Activated CD8-positive, alpha-beta memory T cell treated with anti-CD3 and anti-CD28 coated beads, Interleukin-2, amount 50 U/mL, for 1 hour (primary cell): ENCODE data around the gene IL18.
"Not testable (repeated sequence)": the region's sequence is repeated elsewhere in the genome, so short reads cannot be mapped to it uniquely, and the experiment has no call there.

Experiments
- DNase-seq: peaks from one replicate; pipeline ENCODE4 v3.0.0-alpha.2; 2020; ENCODE audit errors: extremely low read depth

The IL18 gene

DNA sequence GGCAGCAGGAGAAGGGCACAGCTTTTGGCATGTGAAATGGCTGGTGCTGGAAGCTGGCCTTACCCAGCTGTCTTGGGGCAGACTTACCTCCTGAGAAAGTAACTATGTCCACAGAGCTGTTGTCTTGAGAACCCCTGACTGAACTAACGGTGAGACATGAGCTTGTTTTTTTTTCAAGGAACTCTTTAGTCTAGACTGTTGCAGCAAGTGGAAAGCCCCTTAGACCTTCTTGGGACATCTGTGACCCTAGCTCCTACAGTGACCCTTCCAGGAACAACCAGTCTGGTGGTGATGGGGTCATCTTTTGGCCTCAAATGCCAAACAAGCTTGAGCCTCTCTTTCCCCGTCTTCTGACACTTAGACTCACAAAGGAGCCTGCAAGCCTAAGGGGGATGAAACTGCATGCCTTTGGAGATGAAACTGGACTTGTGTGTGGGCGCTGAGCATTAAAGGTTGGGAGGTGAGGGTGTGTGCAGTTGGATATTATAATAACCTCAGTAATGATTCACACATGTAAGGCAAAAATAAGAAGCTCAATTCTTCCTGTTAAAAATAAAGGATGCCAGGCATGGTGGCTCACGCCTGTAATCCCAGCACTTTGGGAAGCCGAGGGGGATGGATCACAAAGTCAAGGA, 41.8 kb downstream of the IL18 start:
- no peak for DNase-seq

GRCh38 chr11:112118176-112118575, 45.7 kb downstream of the IL18 start:
- no peak for DNase-seq

DNA sequence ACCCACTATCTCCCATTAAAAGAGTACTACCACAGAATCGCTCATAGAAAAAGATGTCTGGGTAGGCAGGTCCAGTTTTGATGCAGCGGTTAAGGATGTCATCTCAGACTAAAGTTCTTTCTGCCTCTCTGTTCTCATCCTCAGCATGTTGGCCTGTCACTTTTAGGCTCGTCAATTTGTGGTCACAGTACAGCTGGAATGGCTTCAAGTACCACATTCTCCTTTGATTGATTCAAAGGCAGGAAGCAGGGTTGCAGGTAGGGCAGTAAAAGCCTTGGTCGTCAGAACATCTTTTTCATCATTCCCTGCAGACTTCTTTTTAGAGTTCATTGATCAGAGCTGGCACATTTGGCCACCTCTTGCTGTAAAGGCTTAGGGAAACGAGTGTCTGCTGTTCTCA, 48.5 kb downstream of the IL18 start:
- DNase-seq = no peak

- no peak for DNase-seq
These were observed 49.4 kb downstream of the IL18 start for GRCh38 chr11:112114460-112114859.

DNA sequence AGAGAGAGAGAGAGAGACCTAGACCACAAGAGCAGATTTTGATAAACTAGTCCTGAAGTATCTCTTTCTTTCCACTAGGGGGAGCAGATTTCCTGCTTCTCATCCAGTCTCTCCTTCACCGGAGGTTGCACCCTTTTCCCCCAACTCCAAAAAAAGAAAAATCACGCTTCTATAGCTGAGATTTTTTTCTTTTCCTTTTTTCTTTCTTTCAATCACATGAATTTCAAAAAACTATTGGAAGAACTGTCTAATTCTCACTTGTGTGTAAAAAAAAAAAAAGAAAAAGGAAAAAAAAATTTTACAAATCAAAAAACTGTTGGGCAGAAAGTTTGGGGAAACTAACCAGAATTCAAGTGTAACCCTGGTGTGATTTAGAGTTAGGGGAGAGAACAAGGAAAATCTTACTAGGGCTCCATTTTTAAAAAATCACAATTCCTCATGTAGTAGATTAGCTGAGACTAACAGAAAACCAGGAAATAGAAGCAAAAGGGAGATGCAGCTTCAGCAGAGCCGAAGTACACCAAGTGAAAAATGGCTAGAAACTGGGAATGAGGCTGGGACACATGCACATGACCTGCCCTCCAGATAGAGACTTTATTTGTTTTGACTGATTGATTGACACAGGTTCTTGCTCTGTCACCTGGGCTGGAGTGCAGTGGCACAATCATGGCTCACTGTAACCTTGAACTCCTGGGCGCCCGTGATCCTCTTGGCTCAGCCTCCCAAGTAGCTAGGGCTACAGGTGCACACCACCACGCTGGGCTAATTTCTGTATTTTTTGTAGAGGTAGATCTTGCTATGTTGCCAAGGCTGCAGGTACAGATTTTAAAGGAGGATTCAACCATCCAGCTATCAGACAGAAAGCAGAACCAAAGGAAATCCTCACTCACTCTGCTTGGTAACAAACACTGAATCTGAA, 50.1 kb downstream of the IL18 start:
- DNase-seq = no peak

GRCh38 chr11:112106070-112106469, 57.8 kb downstream of the IL18 start:
- DNase-seq = no peak

DNA sequence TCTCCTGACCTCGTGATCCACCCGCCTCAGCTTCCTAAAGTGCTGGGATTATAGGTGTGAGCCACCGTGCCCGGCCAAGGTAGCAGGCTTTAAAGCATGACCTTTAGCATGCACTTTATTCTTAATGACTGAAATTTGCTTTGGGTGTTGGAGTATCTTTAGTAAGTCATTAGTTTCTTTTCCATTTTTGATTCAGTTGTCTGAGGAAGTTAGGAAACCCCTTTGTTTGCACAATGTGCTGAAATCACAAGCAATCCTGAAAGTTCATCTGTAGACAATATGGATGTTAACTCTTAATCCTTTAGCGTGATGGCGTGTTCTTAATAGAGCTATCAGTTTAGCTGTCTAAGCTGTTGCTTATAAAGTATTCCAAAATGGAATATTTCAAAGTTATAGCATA, 60.4 kb downstream of the IL18 start:
- no peak for DNase-seq

- no peak for DNase-seq
These were observed 63.4 kb downstream of the IL18 start for GRCh38 chr11:112100462-112100861.

DNA sequence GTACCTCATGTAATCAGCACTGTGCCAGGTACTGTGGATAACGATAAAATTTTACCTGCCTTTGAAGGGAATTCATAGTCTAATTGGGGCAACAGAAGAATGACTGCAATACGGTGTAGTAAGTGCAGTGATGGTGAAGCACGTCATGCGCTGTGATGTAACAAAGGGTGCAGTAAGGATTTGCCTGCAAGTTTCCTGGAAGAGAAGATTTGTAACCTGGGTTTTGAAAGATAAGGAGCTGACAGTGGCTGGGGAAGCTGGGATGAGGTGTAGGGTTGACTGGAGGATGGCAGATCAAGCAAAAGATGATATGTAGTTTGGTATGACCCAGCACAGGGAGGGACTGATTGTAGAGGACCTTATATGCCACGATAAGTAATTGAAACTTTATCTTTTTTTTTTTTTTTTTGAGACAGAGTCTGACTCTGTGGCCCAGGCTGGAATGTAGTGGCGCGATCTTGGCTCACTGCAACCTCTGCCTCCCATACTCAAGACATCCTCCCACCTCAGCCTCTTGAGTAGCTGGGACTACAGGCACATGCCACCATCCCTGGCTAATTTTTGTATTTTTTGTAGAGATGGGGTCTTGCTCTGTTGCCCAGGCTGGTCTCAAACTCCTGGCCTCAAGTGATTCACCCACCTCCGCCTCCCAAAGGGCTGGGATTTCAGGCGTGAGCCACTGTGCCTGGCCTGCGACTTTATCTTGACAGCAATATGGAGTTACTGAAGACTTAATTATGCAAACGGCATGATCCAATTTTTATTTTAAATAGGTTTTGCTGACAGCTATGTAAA, 66.0 kb downstream of the IL18 start:
- DNase-seq = no peak

- DNase-seq = no peak
These were observed 67.7 kb downstream of the IL18 start for GRCh38 chr11:112096194-112096593.

DNA sequence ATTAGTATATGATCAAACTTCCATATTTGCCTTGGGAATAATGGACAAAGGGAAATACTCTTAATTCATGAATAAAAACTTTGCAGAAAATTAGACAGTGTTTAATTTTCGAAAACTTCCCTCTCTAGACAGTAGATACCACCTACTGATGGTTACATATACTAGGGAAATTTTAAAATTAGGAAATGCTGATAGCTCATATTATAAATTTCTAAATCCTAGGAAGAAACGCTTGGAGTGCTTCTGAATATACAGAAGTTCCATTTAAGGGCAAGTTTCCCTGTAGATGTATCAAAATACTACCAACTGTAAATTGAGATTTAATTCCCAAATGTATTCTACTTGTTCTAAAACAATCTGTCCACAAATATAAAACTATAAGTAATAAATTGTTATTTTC, 68.6 kb downstream of the IL18 start:
- not testable (repeated sequence) for DNase-seq
